H1 (cell line): ENCODE results near the gene RNASET2. TPM values are rescaled to one million over a fixed set of nuclear protein-coding genes. Genes with fewer than 3 reads are reported as not detected.

Experiments used
- CTCF ChIA-PET: fragments of 300-600 bp; sonication (Branson Sonifier 250); formaldehyde crosslinking; loops from one replicate; lab custom pipeline; 2021; ENCODE audit not compliant: partially characterized antibody; lab: Charles Lee
- POLR2A ChIA-PET: fragments of 300-600 bp; sonication (Branson Sonifier 250); formaldehyde crosslinking; loops from one replicate; lab custom pipeline; 2021; ENCODE audit warnings: inconsistent platforms; ENCODE audit not compliant: partially characterized antibody; lab: Charles Lee
- DNase-seq, 2 experiments: peaks; one replicate each; pipeline versions ENCODE4 v3.0.0 to v3.0.0-alpha.2; 2010 to 2022; ENCODE audit warnings: low spot score in 2 of 2, low read depth in 1 of 2, mixed read lengths in 1 of 2
- FAIRE-seq: peaks from 2 replicates; lab custom pipeline; 2011; peaks lifted over from hg19 to GRCh38; lab: Jason Lieb, UNC
- H2AFZ ChIP-seq: 2 replicates; pipeline ENCODE4 v1.8.1; 2012; ENCODE audit warnings: low read length, inconsistent platforms
- H2AK5ac ChIP-seq: 2 replicates; pipeline ENCODE4 v1.6.1; 2013; ENCODE audit warnings: low read depth, low read length
- H2BK120ac ChIP-seq: replicated peaks from 2 replicates; pipeline ENCODE3; 2013; ENCODE audit warnings: low read depth, low read length, inconsistent platforms
- H2BK12ac ChIP-seq: 2 replicates; pipeline ENCODE4 v1.6.1; 2013; ENCODE audit warnings: low read depth, low read length
- H2BK15ac ChIP-seq: 2 replicates; pipeline ENCODE4 v1.6.1; 2013; ENCODE audit warnings: low read length
- H2BK20ac ChIP-seq: 2 replicates; pipeline ENCODE4 v1.6.1; 2013; ENCODE audit warnings: low read length
- H2BK5ac ChIP-seq: 2 replicates; pipeline ENCODE4 v1.6.1; 2013; ENCODE audit warnings: low read depth, low read length
- H3K14ac ChIP-seq: 2 replicates; pipeline ENCODE4 v1.6.1; 2013; ENCODE audit warnings: inconsistent platforms; ENCODE audit not compliant: insufficient read length
- H3K18ac ChIP-seq: 2 replicates; pipeline ENCODE4 v1.6.1; 2013; ENCODE audit warnings: low read length; ENCODE audit errors: extremely low read depth
- H3K23ac ChIP-seq: 2 replicates; pipeline ENCODE4 v1.6.1; 2013; ENCODE audit warnings: inconsistent platforms; ENCODE audit not compliant: insufficient read length
- H3K23me2 ChIP-seq: 2 replicates; pipeline ENCODE4 v1.6.1; 2013; ENCODE audit warnings: low read depth, low read length
- H3K27ac ChIP-seq: 2 replicates; pipeline ENCODE4 v1.6.1; 2011; ENCODE audit warnings: low read depth, low read length, inconsistent platforms
- H3K27me3 ChIP-seq, 4 experiments: replicated peaks in 1 of 4; 1 replicate in 1 of 4; 2 replicates in 3 of 4; pipeline versions ENCODE4 v1.6.1 to v1.8.1; 2011 to 2013; ENCODE audit warnings: low read length in 3 of 4, mild to moderate bottlenecking in 3 of 4, inconsistent platforms in 2 of 4, mixed read lengths in 2 of 4, moderate library complexity in 1 of 4; ENCODE audit not compliant: control insufficient read depth in 3 of 4, insufficient read depth in 3 of 4; ENCODE audit errors: extremely low read depth in 1 of 4
- H3K36me3 ChIP-seq, 4 experiments: 2 replicates each; pipeline versions ENCODE4 v1.6.1 to v1.8.1; 2011 to 2013; ENCODE audit warnings: mild to moderate bottlenecking in 4 of 4, low read length in 3 of 4, moderate library complexity in 2 of 4, control low read depth in 1 of 4, inconsistent platforms in 1 of 4; ENCODE audit not compliant: insufficient read depth in 4 of 4, control insufficient read depth in 2 of 4
- H3K4ac ChIP-seq: replicated peaks from 2 replicates; pipeline ENCODE3; 2013; ENCODE audit warnings: low read length, low read depth, mixed read lengths, inconsistent platforms; ENCODE audit not compliant: insufficient read length
- H3K4me1 ChIP-seq, 4 experiments: replicated peaks in 1 of 4; 1 replicate in 1 of 4; 2 replicates in 3 of 4; pipeline versions ENCODE4 v1.6.1 to v1.8.1; 2011 to 2013; ENCODE audit warnings: low read length in 3 of 4, inconsistent platforms in 2 of 4, mixed read lengths in 1 of 4; ENCODE audit not compliant: insufficient read depth in 4 of 4, control insufficient read depth in 3 of 4
- H3K4me2 ChIP-seq, 2 experiments: 2 replicates each; pipeline versions ENCODE4 v1.6.1 to v1.8.1; 2011 to 2013; ENCODE audit warnings: low read depth in 2 of 2, low read length in 2 of 2, control low read depth in 1 of 2, inconsistent platforms in 1 of 2, mild to moderate bottlenecking in 1 of 2; ENCODE audit not compliant: insufficient read depth in 1 of 2
- H3K4me3 ChIP-seq, 4 experiments: fragments of 200-600, 300-600 bp in 1 of 4; sonication (generic), shearing (Covaris generic), sonication (Bioruptor Twin) in 1 of 4; 2 replicates each; pipeline versions ENCODE4 v1.5.1 to v1.8.1; 2011 to 2016; ENCODE audit warnings: low read length in 4 of 4, low read depth in 3 of 4, control low read depth in 2 of 4, inconsistent platforms in 2 of 4, mild to moderate bottlenecking in 2 of 4, mixed read lengths in 1 of 4, moderate library complexity in 1 of 4; ENCODE audit not compliant: insufficient read depth in 2 of 4; ENCODE audit errors: extremely low read depth in 1 of 4
- H3K56ac ChIP-seq: replicated peaks from 2 replicates; pipeline ENCODE3; 2013; ENCODE audit warnings: low read depth, mild to moderate bottlenecking, mixed read lengths, low read length, inconsistent platforms; ENCODE audit not compliant: insufficient read length
- H3K79me1 ChIP-seq: 2 replicates; pipeline ENCODE4 v1.6.1; 2013; ENCODE audit warnings: low read depth, low read length, control low read depth
- H3K79me2 ChIP-seq, 2 experiments: 2 replicates each; pipeline versions ENCODE4 v1.6.1 to v1.8.1; 2012 to 2013; ENCODE audit warnings: low read length in 2 of 2, mild to moderate bottlenecking in 2 of 2, inconsistent platforms in 1 of 2; ENCODE audit not compliant: insufficient read depth in 2 of 2, control insufficient read depth in 1 of 2
- H3K9ac ChIP-seq, 4 experiments: replicated peaks in 1 of 4; 1 replicate in 1 of 4; 2 replicates in 3 of 4; pipeline versions ENCODE4 v1.6.1 to v1.8.1; 2011 to 2013; ENCODE audit warnings: low read depth in 3 of 4, low read length in 3 of 4, control low read depth in 2 of 4, mild to moderate bottlenecking in 2 of 4, moderate library complexity in 2 of 4, inconsistent platforms in 1 of 4; ENCODE audit errors: extremely low read depth in 1 of 4
- H3K9me3 ChIP-seq, 2 experiments: 2 replicates each; pipeline versions ENCODE4 v1.6.1 to v1.8.1; 2012 to 2013; ENCODE audit warnings: mild to moderate bottlenecking in 2 of 2, moderate library complexity in 2 of 2, control low read depth in 1 of 2, inconsistent platforms in 1 of 2, low read depth in 1 of 2, low read length in 1 of 2, mixed read lengths in 1 of 2; ENCODE audit not compliant: insufficient read depth in 2 of 2
- H4K20me1 ChIP-seq, 2 experiments: replicated peaks in 1 of 2; 2 replicates each; pipeline versions ENCODE3 to v1.8.1; 2011 to 2013; ENCODE audit warnings: inconsistent platforms in 2 of 2, low read length in 2 of 2, mild to moderate bottlenecking in 1 of 2; ENCODE audit not compliant: insufficient read depth in 2 of 2, control insufficient read depth in 1 of 2
- H4K5ac ChIP-seq: 2 replicates; pipeline ENCODE4 v1.6.1; 2013; ENCODE audit warnings: low read length, low read depth, mixed read lengths, inconsistent platforms; ENCODE audit not compliant: insufficient read length
- H4K8ac ChIP-seq: 2 replicates; pipeline ENCODE4 v1.8.0; 2013; ENCODE audit warnings: mild to moderate bottlenecking, moderate library complexity, low read length, inconsistent platforms; ENCODE audit not compliant: insufficient read depth; ENCODE audit errors: extremely low read depth
- H4K91ac ChIP-seq: replicated peaks from 2 replicates; pipeline ENCODE3; 2013; ENCODE audit warnings: low read length, mixed read lengths, inconsistent platforms; ENCODE audit not compliant: insufficient read length
- BACH1 ChIP-seq: IDR thresholded peaks from 2 replicates; pipeline ENCODE4 v1.6.1; 2012; ENCODE audit warnings: low read length, improper control_type of control experiment
- JUN ChIP-seq: IDR thresholded peaks from 2 replicates; pipeline ENCODE4 v1.6.1; 2011; ENCODE audit warnings: low read depth, mild to moderate bottlenecking, improper control_type of control experiment, low read length
- JUND ChIP-seq: IDR thresholded peaks from 2 replicates; pipeline ENCODE4 v1.6.1; 2011; ENCODE audit warnings: mild to moderate bottlenecking, improper control_type of control experiment, low read length
- NANOG ChIP-seq: IDR thresholded peaks from 2 replicates; pipeline ENCODE4 v1.6.1; 2011; ENCODE audit warnings: low read length, low read depth, mild to moderate bottlenecking, inconsistent platforms; ENCODE audit not compliant: insufficient read depth, poor library complexity, severe bottlenecking
- SAP30 ChIP-seq: fragments of 300-600 bp; sonication (generic); IDR thresholded peaks from 2 replicates; pipeline ENCODE4 v1.7.1; 2012; ENCODE audit warnings: low read length, moderate library complexity, mild to moderate bottlenecking, inconsistent platforms; ENCODE audit not compliant: insufficient read depth, insufficient replicate concordance
- TAF1 ChIP-seq: IDR thresholded peaks from 2 replicates; pipeline ENCODE4 v1.6.1; 2011; ENCODE audit warnings: mild to moderate bottlenecking, low read depth, low read length
- TBP ChIP-seq: IDR thresholded peaks from 2 replicates; pipeline ENCODE4 v1.6.1; 2011; ENCODE audit warnings: low read depth, low read length, improper control_type of control experiment
- WGBS, 2 experiments: shearing (Covaris generic) in 1 of 2; methylation state at CpG; one replicate each; pipeline versions ENCODE4 v1.1.6 to v1.1.7; 2013 to 2015; ENCODE audit warnings: low lambda C conversion rate in 2 of 2, mixed read lengths in 2 of 2, inconsistent platforms in 1 of 2, low coverage in 1 of 2, missing lambda C conversion rate in 1 of 2; ENCODE audit not compliant: insufficient replicate concordance in 2 of 2, insufficient coverage in 1 of 2, insufficient read length in 1 of 2; ENCODE audit errors: extremely low coverage in 1 of 2, missing lambda C conversion rate in 1 of 2; 5-methylcytosine and 5-hydroxymethylcytosine counted together
- polyA plus RNA-seq, 7 experiments: library from polyadenylated mRNA; depleted of rRNA in 3 of 7; stranded (reverse) in 5 of 7; unstranded in 2 of 7; fragments of >200 nt in 5 of 7; fragments of 200-250 nt in 2 of 7; gene quantifications; 1 replicate in 5 of 7; 2 replicates in 1 of 7; 4 replicates in 1 of 7; pipeline versions ENCODE4 v1.2.1 to v1.2.3, GENCODE V29; 2011 to 2013; ENCODE audit warnings: missing spikeins in 2 of 7, mixed read lengths in 2 of 7
- total RNA-seq: library from RNA; stranded (reverse); fragmentation: NEBNext Ultra II Directional; extraction: Animal tissue kit (Norgen Biotek cat#: 25700); gene quantifications from 2 replicates; pipeline ENCODE4 v1.2.1, GENCODE V29; 2021
- TF ChIP-seq, protein P1 (sequence below): IDR thresholded peaks from 2 replicates; pipeline ENCODE4 v1.6.1; 2012; ENCODE audit warnings: inconsistent platforms

RNASET2 gene
- total and polyA plus RNA-seq, 2 of the 8 experiments (the other 6 are each of a cell fraction or from before 2014, with no cell fraction given), result 15.7 to 22.9 TPM

DNA sequence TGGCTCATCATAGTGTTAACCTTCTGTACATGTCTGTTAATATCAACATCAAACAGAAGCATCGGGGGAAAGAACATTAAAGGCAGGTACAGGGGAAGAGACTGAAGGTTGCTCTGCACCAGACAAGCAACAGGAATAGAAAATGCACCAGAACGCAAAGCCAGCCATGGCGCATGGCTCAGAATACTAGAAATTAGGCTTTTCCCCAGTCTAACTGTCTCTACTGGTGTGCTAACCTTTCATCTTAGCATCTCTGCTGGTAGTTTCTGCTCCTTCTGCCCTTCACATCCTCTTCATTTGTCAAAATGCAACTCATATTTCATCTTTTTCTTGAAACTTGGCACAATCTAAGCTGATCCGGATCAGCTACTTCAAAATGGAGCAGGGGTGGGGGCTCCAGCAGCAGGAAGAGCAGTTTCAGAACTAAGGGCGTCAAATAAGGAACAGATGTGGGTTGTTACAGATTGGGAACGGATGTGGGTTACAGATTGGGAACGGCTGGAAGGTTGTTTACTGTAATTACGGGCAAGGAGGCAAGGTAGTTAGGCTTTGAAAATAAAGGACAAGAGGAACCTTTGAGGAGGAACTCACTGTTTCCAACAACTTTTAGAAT, 13.1 kb upstream of the RNASET2 start:
- Histone ChIP-seq H2BK5ac (no peak overlapping the region), H3K23me2 (no peaks in the 10 kb centered on the region), H3K4me1 (no peaks in the 10 kb centered on the region; a peak in 1 of 7 replicates), H2AFZ (no peak overlapping the region), H3K79me1 (no peaks in the 10 kb centered on the region), H2BK120ac (no peak overlapping the region), H3K14ac (no peak overlapping the region)
- CTCF ChIA-PET, result no interaction called here
- TF ChIP-seq BACH1, result no peak
- TF ChIP-seq TBP, result no peak
- no peak for TF ChIP-seq SAP30
- no peak for TF ChIP-seq JUND
- no peak for TF ChIP-seq TAF1
- no peak for TF ChIP-seq JUN
- TF ChIP-seq NANOG, result no peak
- TF ChIP-seq, protein P1, sequence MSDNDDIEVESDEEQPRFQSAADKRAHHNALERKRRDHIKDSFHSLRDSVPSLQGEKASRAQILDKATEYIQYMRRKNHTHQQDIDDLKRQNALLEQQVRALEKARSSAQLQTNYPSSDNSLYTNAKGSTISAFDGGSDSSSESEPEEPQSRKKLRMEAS, result no peak
- TF ChIP-seq, all 59 proteins: peak for 0
- H3K27ac ChIP-seq, result no peak overlapping the region
- H3K27me3 ChIP-seq, result no peaks in the 10 kb centered on the region; a peak in 1 of 7 replicates
- H2BK12ac ChIP-seq, result no peak overlapping the region
- peaks cover 13 to 21% of the 10 kb centered on the region in 2 experiments for H3K9me3 ChIP-seq
- 93% methylated on average over 8 of the region's 8 CpGs; no CpG with 5 or more reads in 1 of the 2 experiments for WGBS, 2 experiments
- peaks cover 0 to 8% (median 0%) of the 10 kb centered on the region in 4 experiments; a peak in 2 of 8 replicates for H3K36me3 ChIP-seq
- POLR2A ChIA-PET, result interaction anchor here (1.3 kb wide), 1 partner anchor 11 kb away, joined by 4 read pairs; no protein-coding TSS in a partner anchor
- H2BK15ac ChIP-seq, result no peak overlapping the region
- H3K56ac ChIP-seq, result no peak overlapping the region
- no peak overlapping the region for H3K4me3 ChIP-seq
- no peak overlapping the region for H2AK5ac ChIP-seq
- H3K9ac ChIP-seq, result no peak overlapping the region
- DNase-seq, result no peak
- no peak overlapping the region for H4K5ac ChIP-seq
- no peak overlapping the region for H3K4ac ChIP-seq
- H4K8ac ChIP-seq, result no peak overlapping the region
- H3K23ac ChIP-seq, result no peak overlapping the region
- H4K91ac ChIP-seq, result no peak overlapping the region
- H3K79me2 ChIP-seq, result no peaks in the 10 kb centered on the region
- FAIRE-seq, result no peak
- H2BK20ac ChIP-seq, result no peak overlapping the region
- H3K18ac ChIP-seq, result no peak overlapping the region
- no peak overlapping the region for H3K4me2 ChIP-seq
- no peaks in the 10 kb centered on the region for H4K20me1 ChIP-seq
